BJ (cell line): ENCODE data around the gene PRKACB. TPM values are rescaled to one million over a fixed set of nuclear protein-coding genes. Genes with fewer than 3 reads are reported as not detected.

ENCODE experiments used
- CTCF ChIA-PET: fragments of 350-600 bp; formaldehyde crosslinking; extraction: SDS; loops from one replicate; lab custom pipeline; 2021; ENCODE audit warnings: antibody characterized with exemption, inconsistent platforms; lab: Yijun Ruan, JAX
- POLR2A ChIA-PET: fragments of 300-600 bp; sonication (Branson Sonifier 250); formaldehyde crosslinking; extraction: SDS; loops from one replicate; lab custom pipeline; 2021; ENCODE audit warnings: antibody characterized with exemption; lab: Charles Lee
- DNase-seq: peaks from one replicate; pipeline ENCODE4 v3.0.0-alpha.2; 2011; ENCODE audit warnings: low read depth
- H3K27me3 ChIP-seq: 2 replicates; pipeline ENCODE4 v1.6.0; 2011; ENCODE audit warnings: low read length; ENCODE audit not compliant: control insufficient read depth, insufficient read depth
- H3K36me3 ChIP-seq: 2 replicates; pipeline ENCODE4 v1.5.1; 2011; ENCODE audit warnings: low read length; ENCODE audit not compliant: control insufficient read depth, insufficient read depth
- H3K4me3 ChIP-seq: 2 replicates; pipeline ENCODE4 v1.5.1; 2011; ENCODE audit warnings: low read depth, mild to moderate bottlenecking, control low read depth, low read length
- polyA plus RNA-seq: library from polyadenylated mRNA; depleted of rRNA; stranded (reverse); fragments of >200 nt; gene quantifications from 2 replicates; pipeline ENCODE4 v1.2.3, GENCODE V29; 2011
- TF ChIP-seq, protein P1 (sequence below): IDR thresholded peaks from 2 replicates; pipeline ENCODE4 v1.5.1; 2011; ENCODE audit warnings: low read depth, mild to moderate bottlenecking, control low read depth, inconsistent platforms, low read length, moderate library complexity; ENCODE audit not compliant: insufficient read depth

PRKACB gene
- polyA plus RNA-seq, 1 experiment, result 8.4 TPM

DNA sequence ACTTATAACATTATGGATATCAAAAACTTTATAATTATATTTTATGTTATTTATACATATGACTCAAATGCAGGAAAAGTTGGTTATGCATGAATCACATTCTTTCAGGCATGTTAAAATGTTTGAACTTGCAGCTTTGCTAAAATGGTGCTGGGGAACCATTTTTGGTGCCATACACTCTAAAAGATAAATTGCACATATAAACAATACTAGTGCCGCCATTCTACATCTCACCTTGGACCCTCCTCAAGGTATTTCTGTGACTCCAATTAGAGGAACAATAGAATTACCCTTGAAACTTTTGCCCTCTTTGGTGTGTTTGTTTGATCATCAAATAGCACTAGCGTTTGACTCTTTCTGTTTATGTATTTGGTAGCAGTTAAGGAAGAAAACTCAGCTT is 997 bp downstream of the PRKACB start:
- no peaks in the 10 kb centered on the region for H3K27me3 ChIP-seq
- DNase-seq, result no peak
- H3K36me3 ChIP-seq, result no peaks in the 10 kb centered on the region

DNA sequence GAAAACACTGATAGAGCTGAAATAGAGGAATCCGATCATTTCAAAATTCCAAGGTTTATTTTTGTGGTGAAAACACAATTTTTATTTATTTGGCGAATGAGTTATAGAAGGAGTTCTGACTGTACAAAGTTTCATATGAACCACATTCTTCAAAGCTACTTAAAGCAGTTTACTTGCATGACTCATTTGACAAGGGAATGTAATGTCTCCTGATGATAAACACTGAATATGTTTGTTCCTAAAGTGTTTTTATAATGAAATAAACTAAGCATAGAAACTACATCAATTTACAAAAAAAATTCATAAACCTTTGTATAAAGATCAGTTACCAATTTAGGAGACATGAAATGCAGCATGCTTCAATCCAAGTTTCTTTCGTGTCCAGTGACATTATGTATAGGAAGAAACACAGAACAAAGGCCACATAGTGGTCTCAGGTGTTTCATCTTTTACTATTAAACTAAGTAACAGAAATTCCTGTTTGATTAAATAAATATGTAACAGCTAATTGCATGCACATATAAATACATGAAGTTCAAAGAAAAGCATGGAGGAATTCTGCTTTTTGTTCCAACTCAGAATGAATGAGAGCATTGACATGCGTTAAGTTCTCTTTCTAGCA is 2.5 kb downstream of the PRKACB start:
- TF ChIP-seq, protein P1, sequence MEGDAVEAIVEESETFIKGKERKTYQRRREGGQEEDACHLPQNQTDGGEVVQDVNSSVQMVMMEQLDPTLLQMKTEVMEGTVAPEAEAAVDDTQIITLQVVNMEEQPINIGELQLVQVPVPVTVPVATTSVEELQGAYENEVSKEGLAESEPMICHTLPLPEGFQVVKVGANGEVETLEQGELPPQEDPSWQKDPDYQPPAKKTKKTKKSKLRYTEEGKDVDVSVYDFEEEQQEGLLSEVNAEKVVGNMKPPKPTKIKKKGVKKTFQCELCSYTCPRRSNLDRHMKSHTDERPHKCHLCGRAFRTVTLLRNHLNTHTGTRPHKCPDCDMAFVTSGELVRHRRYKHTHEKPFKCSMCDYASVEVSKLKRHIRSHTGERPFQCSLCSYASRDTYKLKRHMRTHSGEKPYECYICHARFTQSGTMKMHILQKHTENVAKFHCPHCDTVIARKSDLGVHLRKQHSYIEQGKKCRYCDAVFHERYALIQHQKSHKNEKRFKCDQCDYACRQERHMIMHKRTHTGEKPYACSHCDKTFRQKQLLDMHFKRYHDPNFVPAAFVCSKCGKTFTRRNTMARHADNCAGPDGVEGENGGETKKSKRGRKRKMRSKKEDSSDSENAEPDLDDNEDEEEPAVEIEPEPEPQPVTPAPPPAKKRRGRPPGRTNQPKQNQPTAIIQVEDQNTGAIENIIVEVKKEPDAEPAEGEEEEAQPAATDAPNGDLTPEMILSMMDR, result no peak
- CTCF ChIA-PET, result interaction anchor here (0.7 to 1.2 kb wide), 4 partner anchors 151 to 789 kb away, joined by 3 to 5 read pairs (median 3); no protein-coding TSS in a partner anchor
- POLR2A ChIA-PET, result no interaction called here
- no peak for DNase-seq
- H3K36me3 ChIP-seq, result no peaks in the 10 kb centered on the region
- no peak overlapping the region for H3K4me3 ChIP-seq
- H3K27me3 ChIP-seq, result no peaks in the 10 kb centered on the region

More for the DNA sequence above, 997 bp downstream of the PRKACB start:
- no peak overlapping the region for H3K4me3 ChIP-seq
- ChIA-PET POLR2A (no interaction called here), CTCF (interaction anchor here (1.0 to 2.6 kb wide), 5 partner anchors 9 to 460 kb away, joined by 3 to 16 read pairs (median 3); no protein-coding TSS in a partner anchor)
- TF ChIP-seq, protein P1, result no peak

DNA sequence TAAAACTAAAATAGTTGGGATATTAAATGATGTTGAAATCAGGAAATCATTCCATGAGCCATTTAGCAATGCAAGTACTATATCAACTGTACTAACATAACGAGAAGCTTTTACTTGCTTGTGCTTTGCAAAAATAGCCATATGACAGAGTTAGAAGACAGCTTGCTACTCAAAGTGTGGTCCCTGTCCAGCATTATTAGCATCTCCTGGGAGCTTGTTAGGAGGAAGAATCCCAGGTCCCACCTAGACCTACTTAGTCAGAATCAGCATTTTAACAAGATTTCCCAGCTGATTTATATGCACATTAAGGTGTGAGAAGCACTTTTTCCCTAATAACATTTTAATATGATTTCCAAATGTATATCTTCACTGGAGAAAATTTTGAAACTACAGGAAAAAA is 4.7 kb downstream of the PRKACB start:
- no peak for DNase-seq
- H3K27me3 ChIP-seq, result no peaks in the 10 kb centered on the region
- H3K4me3 ChIP-seq, result no peak overlapping the region
- ChIA-PET POLR2A (no interaction called here), CTCF (no interaction called here)
- H3K36me3 ChIP-seq, result no peaks in the 10 kb centered on the region
- TF ChIP-seq, protein P1, result no peak

GRCh38 chr1:84152649-84153056 is 8.6 kb downstream of the PRKACB start:
- DNase-seq, result no peak
- H3K27me3 ChIP-seq, result no peaks in the 10 kb centered on the region
- no peak overlapping the region for H3K4me3 ChIP-seq
- ChIA-PET POLR2A (no interaction called here), CTCF (interaction anchor here (0.7 to 1.5 kb wide), 4 partner anchors 11 to 601 kb away, joined by 3 read pairs; no protein-coding TSS in a partner anchor)
- TF ChIP-seq, protein P1, result no peak
- no peaks in the 10 kb centered on the region for H3K36me3 ChIP-seq

DNA sequence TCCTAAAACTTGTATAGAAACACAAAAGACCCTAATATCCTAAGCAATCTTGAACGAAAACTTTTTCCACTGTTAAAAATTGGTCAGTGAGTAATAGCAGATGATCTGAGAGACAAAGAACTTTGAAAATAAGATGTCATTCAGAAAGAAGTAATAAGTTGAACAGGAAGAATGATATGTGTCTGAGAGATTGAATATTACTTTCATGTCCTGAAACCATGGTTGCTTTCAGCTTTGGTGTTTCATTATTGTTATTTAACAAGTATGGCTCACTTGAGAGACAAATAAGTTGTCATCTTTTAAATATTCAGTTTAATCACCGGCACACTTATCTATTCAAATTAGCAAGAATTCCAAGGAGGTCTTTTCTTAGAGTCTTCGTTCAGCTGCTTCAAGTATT is 11.4 kb downstream of the PRKACB start:
- ChIA-PET POLR2A (no interaction called here), CTCF (no interaction called here)
- TF ChIP-seq, protein P1, result no peak
- no peak for DNase-seq
- no peaks in the 10 kb centered on the region for H3K27me3 ChIP-seq
- no peak overlapping the region for H3K4me3 ChIP-seq
- H3K36me3 ChIP-seq, result no peaks in the 10 kb centered on the region
